PFSK-1 (cell line): ENCODE measurements around the gene NDUFS6.

Source experiments
- FOXP2 ChIP-seq: optimal IDR thresholded peaks from 2 replicates; pipeline ENCODE3; 2011; ENCODE audit warnings: borderline replicate concordance, control low read depth, inconsistent platforms; ENCODE audit not compliant: insufficient read depth; ENCODE audit errors: extremely low read length, extremely low read depth
- POLR2AphosphoS5 ChIP-seq: IDR thresholded peaks from 2 replicates; pipeline ENCODE4 v1.6.1; 2012; ENCODE audit warnings: low read depth, mild to moderate bottlenecking, control low read depth, low read length, moderate library complexity
- REST ChIP-seq, 2 experiments: IDR thresholded peaks; 2 replicates each; pipeline versions ENCODE4 v1.6.1 to v1.8.0; 2011 to 2012; ENCODE audit warnings: low read depth in 2 of 2, low read length in 2 of 2, control low read depth in 1 of 2, inconsistent platforms in 1 of 2, mild to moderate bottlenecking in 1 of 2, moderate library complexity in 1 of 2; ENCODE audit not compliant: insufficient read depth in 1 of 2
- SIN3A ChIP-seq: IDR thresholded peaks from 2 replicates; pipeline ENCODE4 v1.6.1; 2012; ENCODE audit warnings: mild to moderate bottlenecking, low read length, moderate library complexity, borderline replicate concordance; ENCODE audit not compliant: insufficient read depth
- TAF1 ChIP-seq: IDR thresholded peaks from 2 replicates; pipeline ENCODE4 v1.6.1; 2012; ENCODE audit warnings: low read length, control low read depth, borderline replicate concordance; ENCODE audit not compliant: insufficient read depth

The NDUFS6 gene

GRCh38 chr5:1784197-1785050 lies 16.8 kb upstream of the NDUFS6 start:
- TF ChIP-seq POLR2AphosphoS5 = no peak
- no peak for TF ChIP-seq REST (IDR thresholded peaks at IDR 0.05; ENCODE audit: insufficient read depth in 1 of 2, low read depth in 2 of 2, low read length in 2 of 2)
- TF ChIP-seq SIN3A = no peak
- TF ChIP-seq TAF1 = no peak
- TF ChIP-seq FOXP2 = no peak

- TF ChIP-seq TAF1 (no peak), REST (IDR thresholded peaks at IDR 0.05; ENCODE audit: insufficient read depth in 1 of 2, low read depth in 2 of 2, low read length in 2 of 2) (no peak), POLR2AphosphoS5 (no peak), FOXP2 (no peak), SIN3A (no peak)
Measured at GRCh38 chr5:1785062-1785461, 16.1 kb upstream of the NDUFS6 start.

GRCh38 chr5:1785984-1786383 lies 15.2 kb upstream of the NDUFS6 start:
- TF ChIP-seq TAF1 (no peak), FOXP2 (no peak), POLR2AphosphoS5 (no peak), SIN3A (no peak), REST (IDR thresholded peaks at IDR 0.05; ENCODE audit: insufficient read depth in 1 of 2, low read depth in 2 of 2, low read length in 2 of 2) (no peak)

GRCh38 chr5:1786621-1787471 lies 14.4 kb upstream of the NDUFS6 start:
- no peak for TF ChIP-seq SIN3A
- TF ChIP-seq TAF1 = no peak
- TF ChIP-seq REST (IDR thresholded peaks at IDR 0.05; ENCODE audit: insufficient read depth in 1 of 2, low read depth in 2 of 2, low read length in 2 of 2) = no peak
- no peak for TF ChIP-seq FOXP2
- no peak for TF ChIP-seq POLR2AphosphoS5
